C4-2B (cell line): ENCODE data around the gene TNFSF9.

Experiments used
- ZFX ChIP-seq: fragments of 450-650 bp; IDR thresholded peaks from 2 replicates; pipeline ENCODE4 v1.6.1; 2017
- TF ChIP-seq, protein P1 (sequence below): fragments of 450-650 bp; conservative IDR thresholded peaks from 2 replicates; pipeline ENCODE4 v1.5.1; 2017; ENCODE audit warnings: mild to moderate bottlenecking

GRCh38 chr19:6532244-6532999 lies 1.6 kb downstream of the TNFSF9 start:
- TF ChIP-seq, protein P1, sequence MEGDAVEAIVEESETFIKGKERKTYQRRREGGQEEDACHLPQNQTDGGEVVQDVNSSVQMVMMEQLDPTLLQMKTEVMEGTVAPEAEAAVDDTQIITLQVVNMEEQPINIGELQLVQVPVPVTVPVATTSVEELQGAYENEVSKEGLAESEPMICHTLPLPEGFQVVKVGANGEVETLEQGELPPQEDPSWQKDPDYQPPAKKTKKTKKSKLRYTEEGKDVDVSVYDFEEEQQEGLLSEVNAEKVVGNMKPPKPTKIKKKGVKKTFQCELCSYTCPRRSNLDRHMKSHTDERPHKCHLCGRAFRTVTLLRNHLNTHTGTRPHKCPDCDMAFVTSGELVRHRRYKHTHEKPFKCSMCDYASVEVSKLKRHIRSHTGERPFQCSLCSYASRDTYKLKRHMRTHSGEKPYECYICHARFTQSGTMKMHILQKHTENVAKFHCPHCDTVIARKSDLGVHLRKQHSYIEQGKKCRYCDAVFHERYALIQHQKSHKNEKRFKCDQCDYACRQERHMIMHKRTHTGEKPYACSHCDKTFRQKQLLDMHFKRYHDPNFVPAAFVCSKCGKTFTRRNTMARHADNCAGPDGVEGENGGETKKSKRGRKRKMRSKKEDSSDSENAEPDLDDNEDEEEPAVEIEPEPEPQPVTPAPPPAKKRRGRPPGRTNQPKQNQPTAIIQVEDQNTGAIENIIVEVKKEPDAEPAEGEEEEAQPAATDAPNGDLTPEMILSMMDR: no peak
- no peak for TF ChIP-seq ZFX
